Measurements from ENCODE around the gene MX2.
"Not testable (repeated sequence)": the region's sequence is repeated elsewhere in the genome, so short reads cannot be mapped to it uniquely, and the experiment has no call there.

The MX2 gene

DNA sequence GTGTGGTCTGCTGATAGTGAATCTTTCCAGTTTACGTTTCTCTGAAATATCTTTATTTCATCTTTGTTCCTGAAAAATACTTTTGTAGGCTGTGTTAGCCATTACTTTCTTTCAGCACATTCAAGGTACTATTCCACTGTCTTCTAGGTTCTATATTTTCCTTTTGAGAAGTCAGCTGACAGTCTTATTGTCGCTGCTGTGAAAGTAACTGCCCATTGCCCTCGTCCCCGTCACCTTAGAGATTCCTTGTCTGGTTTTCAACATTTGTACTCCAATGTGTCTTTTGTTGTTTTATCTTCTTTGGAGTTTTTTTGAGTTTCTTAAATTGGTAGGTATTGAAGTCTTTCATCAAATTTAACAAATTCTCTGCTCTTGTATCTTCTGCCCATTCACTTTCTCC, 19.8 kb upstream of the MX2 start:
- DNase-seq: no peak

DNA sequence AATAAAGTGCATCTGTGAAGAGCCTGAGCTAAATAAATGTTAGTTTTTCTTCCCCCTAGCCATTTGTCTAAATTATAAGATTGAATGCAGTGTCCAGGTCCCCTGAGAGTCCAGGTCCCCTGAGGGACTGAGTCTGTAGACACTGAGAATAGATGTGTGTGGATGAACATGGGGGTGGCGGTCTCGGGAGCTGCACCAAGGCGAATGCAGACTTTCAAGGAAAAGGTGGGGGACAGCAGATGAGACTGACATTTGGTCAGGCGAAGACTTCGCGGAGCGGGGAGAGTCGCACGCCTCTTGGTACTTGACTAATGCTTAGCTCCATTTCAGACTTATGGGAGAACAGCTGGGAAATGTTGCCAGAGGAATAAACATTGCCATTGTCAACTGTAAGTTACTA, 17.7 kb upstream of the MX2 start:
- DNase-seq: no peak

DNA sequence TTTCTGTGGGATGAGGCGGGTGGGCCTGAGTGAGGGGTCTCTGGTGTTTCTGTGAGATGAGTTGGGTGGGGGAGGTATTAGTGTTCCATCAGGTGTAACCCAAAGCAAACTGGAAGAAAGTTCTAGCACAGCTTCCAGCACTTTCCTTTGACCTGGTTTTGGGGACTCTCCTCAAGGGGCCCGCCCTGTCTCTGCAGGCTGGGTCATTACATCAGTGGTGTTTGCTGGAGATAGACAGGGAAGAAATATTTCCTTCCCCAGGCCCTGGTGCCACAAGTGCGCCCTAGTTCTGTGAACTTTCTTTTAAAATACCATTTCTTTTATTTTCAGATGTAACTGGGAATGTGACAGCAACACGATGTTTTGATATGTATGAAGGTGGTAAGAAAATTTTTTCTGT, 16.5 kb upstream of the MX2 start:
- DNase-seq: no peak

DNA sequence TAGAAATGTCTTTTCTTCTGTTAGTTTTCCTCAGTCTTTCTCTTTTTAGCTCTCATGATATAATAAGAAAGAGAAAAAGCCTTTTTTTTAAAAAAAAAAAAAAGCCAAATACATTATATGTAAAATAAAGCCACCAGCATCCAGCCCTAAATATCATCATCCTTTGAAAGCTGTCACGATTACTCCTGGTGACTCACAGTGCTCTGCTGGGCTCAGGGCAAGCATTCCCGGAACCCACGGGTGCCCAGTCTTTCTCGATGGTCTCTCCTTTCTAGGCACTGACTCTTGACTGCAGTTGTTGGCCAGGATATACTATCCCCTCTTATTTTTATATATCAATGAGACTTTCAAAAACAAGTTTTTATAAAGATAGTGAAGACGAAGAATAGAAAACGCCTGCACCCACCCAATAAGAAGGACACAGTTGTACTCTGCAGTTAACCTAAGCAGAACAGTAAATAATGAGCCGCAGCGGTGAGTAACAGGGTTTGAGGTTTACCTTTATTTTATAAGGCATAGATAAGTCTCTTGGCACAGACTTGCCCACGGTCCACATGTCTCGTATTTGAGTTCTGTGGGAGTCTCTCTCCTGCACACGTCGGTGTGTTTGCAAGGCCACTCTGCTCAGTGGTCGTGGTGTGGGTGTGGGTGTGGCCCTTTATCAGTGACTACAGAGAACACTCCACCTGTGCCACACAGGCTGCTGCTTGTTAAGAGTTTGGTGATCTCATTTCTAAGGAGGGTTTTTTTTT, 15.7 kb upstream of the MX2 start:
- no peak for DNase-seq

DNA sequence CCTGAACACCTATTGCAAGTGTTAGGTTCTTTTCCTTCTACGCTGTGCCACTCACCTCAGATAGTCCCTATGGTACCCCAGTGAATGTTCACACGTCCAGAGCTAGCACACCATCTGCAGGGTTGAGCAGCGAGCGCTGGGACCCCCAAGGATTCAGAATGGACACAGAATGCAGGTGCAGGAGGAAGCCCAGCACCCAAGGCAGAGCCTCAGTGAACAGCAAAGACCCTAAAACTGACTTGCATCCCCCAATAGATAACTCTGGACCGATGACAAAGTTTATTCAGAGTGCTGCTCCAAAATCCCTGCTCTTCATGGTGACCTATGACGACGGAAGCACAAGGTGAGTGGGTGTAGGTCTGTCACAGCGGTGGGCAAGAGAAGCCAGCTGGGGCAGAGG, 15.1 kb upstream of the MX2 start:
- DNase-seq: no peak

DNA sequence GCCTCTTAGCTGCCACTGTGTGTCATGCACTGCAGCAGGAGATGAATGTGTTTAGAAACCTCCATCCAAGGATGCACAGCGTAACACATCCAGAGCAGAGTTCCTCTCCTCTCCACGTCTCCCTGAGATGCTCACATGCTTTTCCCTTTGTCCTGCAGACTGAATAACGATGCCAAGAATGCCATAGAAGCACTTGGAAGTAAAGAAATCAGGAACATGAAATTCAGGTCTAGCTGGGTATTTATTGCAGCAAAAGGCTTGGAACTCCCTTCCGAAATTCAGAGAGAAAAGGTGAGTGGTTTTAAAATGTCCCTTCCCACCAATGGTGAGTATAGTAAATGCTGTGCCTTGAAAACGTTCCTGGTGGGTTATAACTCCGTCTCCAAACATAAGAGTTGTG, 13.4 kb upstream of the MX2 start:
- DNase-seq: no peak

DNA sequence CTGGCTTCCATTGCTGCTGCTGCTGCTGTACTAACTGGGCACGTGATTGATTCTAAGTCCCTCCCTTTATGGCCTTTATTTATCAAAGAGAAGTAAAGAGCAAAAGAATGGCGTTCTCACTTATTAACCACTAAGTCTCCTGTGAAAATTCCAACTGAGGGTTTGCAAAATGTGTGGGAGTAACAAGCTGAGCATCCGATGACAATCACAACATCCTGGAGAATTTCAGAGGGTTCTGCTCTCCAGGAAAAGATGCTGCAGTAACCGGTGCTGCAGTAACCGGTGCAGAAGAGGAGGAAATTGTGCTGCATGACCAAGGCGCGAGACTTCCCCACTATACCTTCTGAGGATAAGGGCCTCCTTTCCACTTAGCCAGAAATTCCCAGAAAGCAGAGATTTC, 12.7 kb upstream of the MX2 start:
- DNase-seq: no peak

DNA sequence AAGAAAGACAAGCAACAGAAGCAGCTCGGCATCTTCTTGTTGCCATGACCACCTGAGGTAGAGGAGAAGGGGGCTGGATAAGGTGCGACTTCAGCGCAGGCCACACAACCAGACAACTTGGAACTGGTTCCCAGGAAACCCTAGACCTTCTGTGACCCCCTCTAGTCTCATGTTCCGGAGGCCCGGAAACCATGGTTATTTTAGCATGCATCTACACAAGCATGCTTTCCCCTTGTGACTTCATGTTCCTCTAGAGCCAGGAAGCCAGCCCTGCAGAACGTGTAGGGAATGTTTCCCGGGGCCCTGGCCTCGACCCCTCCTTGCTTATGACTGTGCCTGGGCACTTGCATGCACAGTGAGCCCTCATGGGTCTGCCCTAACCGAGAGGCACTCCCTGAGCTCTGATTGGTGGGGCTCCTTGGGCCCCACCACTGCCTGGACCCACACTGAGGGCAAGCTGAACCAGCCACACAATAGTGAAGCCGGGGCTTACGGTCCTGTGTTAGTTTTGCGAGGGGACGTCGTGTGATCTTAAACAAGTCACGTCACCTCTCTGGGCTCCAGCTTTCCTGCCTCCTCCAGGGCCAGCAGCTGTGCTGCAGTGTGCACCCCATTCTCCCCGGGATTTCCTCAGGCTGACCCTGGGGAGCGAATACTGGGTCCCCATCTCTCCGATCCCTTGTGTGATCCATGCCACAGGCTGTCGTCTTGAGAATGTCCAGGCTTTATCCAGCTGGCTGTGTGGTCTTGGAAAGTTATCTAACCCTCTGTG, 12.0 kb upstream of the MX2 start:
- no peak for DNase-seq

DNA sequence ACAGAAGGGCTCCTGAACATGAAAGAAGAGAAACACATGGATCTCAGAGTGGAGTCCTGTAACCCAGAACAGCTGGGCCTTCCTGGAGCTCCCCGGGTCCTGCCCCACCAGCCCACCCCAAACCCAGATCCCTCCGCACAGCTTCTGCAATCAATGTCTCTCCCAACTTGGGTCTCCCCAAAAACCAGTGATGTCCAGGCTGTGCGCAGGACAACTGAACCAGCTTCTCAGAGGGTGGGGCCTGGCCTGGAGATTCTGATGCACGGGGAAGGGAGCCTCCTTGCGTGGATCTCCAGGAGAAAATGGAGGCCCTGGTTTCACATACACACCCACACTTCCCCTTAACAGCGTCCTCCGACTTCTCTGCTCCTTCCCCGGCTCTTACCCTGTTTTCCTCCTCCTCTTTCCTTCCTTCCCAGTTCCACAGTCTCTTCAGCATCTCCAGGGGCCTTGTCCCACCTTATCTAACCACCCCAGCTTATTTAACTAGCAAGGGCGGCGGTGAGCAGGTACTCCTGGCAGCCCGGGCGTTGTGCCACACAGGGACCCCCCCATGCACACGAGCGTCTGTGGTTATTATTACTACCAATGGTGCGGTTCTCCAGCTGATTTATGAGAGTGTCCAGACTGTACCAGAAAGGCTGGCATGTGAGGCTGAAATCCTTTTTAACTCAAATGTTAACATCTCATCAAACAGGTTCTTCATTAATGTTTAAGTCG, 11.2 kb upstream of the MX2 start:
- DNase-seq: no peak

DNA sequence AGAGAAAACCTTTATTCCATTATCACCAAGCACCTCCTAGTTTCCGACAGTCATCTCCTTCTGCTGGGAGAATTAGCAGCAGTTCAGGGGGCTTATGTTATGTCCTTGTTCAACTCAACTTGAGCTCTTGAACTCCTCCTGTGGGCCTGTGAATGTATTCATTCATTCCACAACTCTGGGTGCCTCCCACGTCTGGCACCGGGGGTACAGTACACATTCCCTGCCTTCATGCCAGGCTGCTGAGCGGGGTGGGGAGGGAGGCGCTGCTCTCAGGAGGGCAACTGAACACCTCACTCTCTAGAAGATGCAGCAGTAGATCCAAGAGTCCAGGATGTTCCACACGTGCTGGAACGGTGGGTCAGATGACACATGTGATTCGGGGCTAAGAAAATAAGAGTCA, 4.3 kb upstream of the MX2 start:
- DNase-seq: no peak

DNA sequence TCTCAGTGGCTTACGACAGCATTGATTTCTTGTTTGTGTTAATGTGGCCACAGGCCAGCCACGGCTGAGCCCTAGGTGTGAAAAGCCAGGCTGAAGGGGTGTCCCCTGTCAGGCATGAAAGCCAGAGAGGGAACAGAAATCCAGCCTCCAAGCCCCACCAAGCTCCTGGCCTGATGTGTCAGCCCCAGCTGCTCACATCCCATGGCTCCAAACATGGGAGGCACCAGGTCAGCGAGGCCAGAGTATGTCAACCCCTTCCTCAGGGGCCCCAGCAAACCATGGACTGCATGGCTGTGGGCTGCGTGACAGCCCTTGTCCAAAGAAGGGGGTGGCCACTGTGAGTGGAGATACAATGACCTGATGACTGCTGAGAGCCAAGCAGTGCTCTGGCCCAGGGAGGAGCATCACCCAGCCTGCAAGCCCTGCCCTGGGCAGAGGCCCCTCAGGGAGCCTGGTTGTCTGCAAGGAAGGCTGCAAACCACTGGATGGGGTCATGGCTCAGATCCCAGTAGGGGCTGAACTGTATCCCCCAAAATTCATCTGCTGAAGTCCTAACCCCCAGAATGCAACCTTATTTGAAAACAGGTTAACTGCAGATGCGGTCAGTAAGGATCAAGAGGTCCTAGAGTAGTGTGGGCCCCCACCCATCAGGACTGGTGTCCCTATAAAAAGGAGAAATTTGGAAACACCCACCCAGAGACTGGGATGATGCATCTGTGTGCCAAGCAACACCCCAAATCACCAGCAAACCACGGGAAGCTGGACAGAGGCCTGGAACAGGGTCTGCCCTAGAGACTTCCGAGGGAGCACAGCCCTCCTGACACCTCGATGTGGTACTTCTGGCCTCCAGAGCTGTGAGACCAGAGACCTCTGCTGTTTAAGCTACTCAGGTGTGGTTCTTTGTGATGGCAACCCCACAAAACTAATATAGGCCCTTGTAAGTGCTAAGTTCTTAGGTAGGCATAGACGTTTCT, 3.3 kb upstream of the MX2 start:
- no peak for DNase-seq

DNA sequence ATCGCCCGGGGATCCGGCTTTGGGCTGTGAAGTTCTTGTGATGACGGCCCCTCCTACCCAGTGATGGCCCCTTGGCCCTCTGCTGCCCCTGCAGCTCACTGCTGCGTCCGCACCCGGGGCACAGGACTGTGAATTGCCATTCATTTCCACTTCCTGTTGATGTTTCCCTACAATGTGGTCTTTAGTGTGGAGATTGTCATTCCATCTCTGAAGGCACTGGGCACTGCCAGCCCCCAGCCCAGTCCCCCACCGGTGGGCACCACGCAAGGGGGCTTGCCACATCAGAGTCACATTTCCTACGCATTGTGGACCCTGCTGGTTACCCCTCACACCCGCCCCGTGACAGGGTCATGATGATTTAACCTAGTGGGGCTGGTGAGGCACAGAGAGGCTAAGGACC, 2.5 kb upstream of the MX2 start:
- DNase-seq: peak in 1 of 2 donors; percentile 1

DNA sequence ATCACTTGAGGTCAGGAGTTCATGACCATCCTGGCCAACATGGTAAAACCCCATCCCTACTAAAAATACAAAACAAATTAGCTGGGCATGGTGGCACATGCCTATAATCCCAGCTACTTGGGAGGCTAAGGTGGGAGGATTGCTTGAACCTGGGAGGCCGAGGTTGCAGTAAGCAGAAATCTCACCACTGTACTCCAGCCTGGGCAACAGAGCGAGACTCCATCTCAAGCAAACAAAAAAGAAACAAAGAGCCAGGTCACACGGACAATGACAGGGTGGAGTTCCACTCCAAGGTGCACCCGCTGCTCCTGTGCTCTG, 2.1 kb upstream of the MX2 start:
- DNase-seq: not testable (repeated sequence)

DNA sequence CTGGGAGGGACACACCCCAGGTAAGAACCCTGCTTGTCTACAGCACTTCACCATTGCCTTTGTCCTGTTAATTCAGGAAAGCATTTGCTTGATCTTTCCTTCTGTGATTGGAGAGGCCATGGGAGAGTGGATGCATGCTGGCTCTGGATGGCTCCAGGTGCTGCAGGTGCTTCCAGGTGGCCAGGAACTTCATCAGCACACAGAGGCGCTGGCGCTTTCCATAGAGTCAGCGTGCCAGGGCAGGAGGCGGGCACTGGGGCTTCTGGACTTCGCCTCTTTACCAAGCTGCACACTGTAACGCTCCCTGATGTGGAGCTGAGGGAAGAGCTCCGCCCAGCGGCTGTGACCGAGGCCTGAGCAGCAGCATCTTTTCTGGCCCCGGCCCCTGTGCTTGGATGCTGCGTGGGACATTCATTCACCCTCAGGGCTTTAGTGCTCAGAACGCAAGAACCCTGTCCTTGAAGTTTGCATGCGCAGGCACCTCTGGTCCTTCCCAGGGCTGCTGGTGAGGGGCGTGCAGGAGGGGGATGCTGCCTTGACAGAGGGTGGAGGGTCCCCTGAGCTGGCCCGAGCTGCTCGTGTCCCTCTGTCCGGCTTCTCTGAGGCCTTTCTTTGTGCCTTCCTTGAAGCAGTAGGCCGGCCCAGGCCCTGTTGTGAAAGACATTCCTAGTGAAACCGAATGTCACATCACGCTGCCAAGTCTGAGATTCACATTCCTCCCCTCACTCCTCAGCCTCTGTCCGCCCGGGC, 1.6 kb upstream of the MX2 start:
- peak in 1 of 2 donors; percentile 16 for DNase-seq

DNA sequence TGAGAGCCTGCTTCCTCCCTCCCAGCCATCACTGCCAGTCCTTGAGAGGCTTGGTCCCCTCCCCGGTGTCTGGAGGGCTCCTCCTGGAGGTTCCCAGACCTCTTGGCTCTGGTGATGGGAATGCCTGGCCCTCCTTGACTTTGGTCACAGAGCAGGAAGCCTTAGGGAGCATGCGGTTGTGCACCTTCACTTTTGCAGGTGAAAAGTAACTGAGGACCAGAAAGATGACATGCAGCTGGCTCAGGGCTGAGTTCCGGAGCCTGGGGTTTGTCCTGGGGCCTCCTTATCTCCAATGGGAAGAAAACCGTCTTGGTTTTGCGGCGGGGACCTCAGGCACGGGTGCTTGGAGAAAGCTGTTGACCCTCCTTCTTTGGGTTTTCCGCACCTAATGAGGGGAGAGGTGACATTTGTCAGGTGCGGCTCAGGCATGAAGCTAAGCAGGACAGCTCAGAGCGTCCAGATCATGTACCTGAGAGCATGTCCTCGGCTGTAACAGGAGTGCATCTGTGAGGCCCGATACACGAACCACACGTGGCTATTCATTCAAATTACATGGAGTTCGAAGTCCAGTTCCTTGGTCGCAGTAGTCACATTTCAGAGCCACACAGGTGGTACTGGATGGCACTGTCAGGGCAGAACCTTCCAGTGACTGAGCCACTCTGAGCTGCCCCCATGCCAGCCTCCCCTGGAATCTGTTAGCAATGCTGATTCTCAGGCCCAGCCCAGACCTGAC, 608 bp upstream of the MX2 start:
- no peak for DNase-seq

DNA sequence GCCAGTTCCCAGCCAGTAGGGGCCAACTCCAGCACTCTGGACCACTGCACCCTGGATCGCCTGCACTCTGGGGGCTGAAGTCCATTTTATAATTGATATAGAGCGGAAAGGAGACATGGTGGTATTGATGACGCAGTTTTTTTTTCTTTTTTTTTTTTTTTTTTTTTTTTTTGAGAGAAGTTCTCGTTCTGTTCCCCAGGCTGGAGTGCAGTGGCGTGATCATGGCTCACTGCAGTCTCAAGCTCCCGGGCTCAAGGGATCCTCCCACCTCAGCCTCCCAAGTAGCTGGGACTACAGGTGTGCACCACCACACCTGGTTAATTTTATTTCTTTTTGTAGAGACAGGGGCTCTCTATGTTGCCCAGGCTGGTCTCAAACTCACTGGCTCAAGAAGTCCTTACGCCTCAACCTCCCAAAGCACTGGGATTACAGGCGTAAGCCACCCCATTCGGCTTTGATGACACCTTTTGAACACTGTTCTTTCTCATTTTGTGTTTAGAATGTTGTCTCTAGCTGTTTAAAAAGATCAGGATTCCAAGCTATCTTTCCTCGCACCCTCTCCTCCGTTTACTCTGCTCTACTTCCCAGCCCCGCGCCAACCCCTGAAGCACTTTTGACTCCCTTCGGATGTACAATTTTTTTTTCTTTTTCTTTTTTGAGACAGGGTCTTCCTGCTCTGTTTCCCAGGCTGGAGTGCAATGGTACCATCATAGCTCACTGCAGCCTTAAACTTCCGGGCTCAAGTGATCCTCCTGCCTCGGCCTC, 960 bp downstream of the MX2 start:
- no peak for DNase-seq

DNA sequence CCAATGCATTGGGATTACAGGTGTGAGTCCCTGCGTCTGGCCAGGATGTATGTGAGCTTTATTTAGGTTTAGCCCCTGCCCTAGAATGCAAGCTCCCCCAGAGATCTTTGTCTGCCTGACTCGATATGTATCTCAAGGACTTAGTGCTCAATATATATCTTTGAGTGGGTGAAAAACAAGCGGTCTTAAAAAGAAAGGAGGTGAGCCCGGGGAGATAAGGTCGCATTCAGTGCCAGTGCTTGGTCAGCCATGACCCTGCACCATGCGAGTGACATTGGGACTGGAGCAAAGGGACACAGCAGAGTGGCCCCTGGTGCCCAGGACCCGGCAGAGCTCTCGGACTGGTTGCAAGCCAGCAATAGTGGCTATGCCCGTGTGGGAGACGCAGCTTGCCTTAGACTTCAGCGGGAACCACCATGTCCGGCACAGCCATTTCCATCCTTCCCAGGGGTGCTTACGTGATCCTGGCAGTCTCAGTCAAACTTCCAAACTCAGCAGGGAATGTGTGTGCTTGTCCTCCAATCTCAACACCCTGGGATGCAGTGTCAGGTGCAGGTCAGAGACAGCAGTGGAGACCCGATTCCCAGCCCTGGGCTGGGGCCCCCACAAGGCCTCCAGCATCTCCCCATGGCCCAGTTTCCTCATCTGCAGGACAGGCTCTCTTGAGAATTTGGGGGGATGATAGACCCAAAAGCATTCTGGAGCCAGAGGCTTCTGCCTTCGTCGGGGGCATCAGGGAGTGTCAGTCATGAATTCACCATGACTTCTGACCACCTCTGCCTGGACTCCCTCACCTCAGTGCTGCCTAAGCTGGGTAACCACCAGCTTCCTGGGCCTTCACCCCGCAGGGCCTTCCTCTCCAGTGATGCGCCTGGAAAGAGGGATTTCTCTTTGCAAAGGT, 1.8 kb downstream of the MX2 start:
- peak in 1 of 2 donors; percentile 26 for DNase-seq

DNA sequence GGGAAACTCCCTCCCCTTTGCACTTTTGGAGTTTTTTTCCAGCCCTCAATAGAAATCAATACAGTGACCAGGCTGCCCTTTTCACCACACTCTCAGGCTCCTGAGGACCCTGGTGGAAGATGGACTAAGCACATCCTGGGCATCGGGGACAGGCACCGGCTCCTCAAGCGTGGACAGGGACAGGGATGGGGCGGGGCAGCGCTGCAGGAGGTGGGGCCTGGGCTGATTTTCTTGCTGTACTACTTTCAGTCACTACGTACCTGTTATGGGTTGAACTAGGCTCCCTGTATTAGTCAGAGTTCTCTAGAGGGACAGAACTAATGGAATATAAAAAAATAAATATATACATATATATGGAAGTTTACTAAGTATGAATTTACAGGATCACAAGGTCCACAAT, 2.5 kb downstream of the MX2 start:
- no peak for DNase-seq

DNA sequence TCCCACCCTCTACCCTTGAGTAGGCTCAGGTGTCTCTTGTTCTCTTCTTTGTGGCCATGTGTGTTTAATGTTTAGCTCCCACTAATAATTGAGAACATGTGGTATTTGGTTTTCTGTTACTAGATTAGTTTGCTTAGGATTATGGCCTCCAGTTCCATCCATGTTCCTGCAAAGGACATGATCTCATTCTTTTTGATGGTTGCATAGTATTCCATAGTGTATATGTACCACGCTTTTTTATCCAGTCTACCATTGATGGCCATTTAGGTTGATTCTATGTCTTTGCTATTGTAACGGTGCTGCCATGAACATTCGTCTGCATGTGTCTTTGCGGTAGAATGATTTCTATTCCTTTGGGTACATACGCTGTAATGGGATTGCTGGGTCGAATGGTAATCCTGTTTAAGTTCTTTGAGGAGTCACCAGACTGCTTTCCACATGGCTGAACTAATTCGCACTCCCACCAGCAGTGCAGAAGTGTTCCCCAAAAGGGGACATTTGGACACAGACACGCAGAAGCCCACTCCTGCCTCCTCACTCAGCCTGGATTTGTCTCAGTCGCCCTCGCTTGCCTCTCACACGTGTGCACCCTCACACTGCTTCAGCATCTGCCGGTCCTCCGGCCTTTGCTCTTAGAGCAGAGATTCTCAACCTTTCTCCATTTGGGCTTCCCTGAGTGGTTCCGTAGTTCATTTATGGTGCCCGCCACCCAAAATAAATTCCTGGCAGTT, 3.7 kb downstream of the MX2 start:
- no peak for DNase-seq

All from CD4-positive, alpha-beta T cell treated with Interferon alpha-2 for 1 hour (primary cell).